Measurements from ENCODE around the gene HEMK1. TPM values are rescaled to one million over a fixed set of nuclear protein-coding genes. Genes with fewer than 3 reads are reported as not detected.

Gene HEMK1
- total RNA-seq, 1 experiment from 2014 or later: 20.9 TPM

DNA sequence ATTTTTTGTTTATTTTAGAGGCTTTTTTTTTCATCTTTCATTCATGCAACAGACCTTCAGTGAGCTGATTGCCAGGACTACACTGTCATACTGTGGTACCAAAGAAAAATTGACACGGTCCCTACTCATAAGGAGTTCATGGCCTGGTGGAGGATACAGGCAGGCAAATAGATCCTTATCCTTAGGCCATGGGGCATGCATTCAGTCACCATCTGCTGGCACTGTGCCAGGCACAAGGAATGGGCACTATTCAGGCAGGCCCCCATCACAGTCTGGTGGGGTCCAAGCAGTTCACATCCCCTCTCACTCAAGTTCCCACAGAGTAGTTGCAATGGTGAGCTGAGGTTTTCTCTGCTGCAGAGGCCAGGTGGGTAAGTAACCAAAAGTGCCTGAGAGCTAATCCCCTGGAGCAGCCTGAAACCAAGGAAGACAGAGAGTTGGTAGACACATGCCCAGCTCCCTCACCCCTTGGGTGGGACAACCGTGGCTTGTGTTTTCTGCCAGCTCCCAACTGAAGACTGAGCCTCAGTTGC lies 25.0 kb downstream of the HEMK1 start (continued):
- TF ChIP-seq, protein P1, sequence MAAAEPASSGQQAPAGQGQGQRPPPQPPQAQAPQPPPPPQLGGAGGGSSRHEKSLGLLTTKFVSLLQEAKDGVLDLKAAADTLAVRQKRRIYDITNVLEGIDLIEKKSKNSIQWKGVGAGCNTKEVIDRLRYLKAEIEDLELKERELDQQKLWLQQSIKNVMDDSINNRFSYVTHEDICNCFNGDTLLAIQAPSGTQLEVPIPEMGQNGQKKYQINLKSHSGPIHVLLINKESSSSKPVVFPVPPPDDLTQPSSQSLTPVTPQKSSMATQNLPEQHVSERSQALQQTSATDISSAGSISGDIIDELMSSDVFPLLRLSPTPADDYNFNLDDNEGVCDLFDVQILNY (CRISPR knock-in tag; IDR thresholded peaks at IDR 0.05): no peak
- TF ChIP-seq NR3C1 (CRISPR knock-in tag; conservative IDR thresholded peaks at IDR 0.05; ENCODE audit: low read depth): no peak
- no peak for TF ChIP-seq ZNF263 (CRISPR knock-in tag; IDR thresholded peaks at IDR 0.05; ENCODE audit: low read depth)
- TF ChIP-seq KAT7 (CRISPR knock-in tag; IDR thresholded peaks at IDR 0.05; ENCODE audit: borderline replicate concordance): no peak
- no peak for TF ChIP-seq FOXK1 (CRISPR knock-in tag; IDR thresholded peaks at IDR 0.05)
- TF ChIP-seq GRHL2 (CRISPR knock-in tag; IDR thresholded peaks at IDR 0.05; ENCODE audit: insufficient replicate concordance, severe bottlenecking): no peak

DNA sequence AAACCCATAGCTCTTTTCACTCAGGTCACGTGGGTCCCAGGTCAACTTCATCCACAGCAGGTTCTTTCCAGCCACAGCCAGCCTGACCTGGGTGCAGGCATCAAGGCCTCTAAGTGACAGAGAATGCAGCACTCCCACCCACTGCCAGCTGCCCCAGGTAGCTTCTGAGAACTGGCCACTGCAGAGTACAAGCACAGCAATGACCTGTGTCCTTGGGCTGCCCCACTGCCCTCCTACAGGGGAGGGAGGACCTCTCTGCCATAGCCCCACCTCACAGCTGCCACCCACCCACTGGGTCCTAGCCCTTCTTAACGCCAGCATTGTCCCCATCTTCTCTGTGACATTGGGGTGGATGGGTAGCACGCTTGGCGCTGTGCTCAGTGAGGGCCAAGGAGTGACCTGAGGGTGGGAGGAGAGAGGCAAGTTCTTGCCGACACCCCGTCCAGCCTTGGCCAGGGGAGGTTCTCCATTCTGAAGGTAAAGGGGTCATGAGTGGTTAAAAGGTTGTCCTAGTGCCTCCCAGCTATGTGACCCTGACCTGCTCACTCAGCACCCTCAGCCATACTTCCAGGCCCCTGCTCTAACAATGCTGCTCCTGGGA lies 29.9 kb downstream of the HEMK1 start:
- POLR2A ChIA-PET: no interaction called here
- TF ChIP-seq, protein P2, sequence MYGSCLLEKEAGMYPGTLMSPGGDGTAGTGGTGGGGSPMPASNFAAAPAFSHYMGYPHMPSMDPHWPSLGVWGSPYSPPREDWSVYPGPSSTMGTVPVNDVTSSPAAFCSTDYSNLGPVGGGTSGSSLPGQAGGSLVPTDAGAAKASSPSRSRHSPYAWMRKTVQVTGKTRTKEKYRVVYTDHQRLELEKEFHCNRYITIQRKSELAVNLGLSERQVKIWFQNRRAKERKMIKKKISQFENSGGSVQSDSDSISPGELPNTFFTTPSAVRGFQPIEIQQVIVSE (CRISPR knock-in tag; IDR thresholded peaks at IDR 0.05; ENCODE audit: borderline replicate concordance): no peak
- TF ChIP-seq HMGA2 (CRISPR knock-in tag; IDR thresholded peaks at IDR 0.05) (no peak), JUN (CRISPR knock-in tag; IDR thresholded peaks at IDR 0.05) (no peak), SMAD4 (CRISPR knock-in tag; IDR thresholded peaks at IDR 0.05) (no peak), ATF1 (CRISPR knock-in tag; IDR thresholded peaks at IDR 0.05) (no peak), NR2C2 (CRISPR knock-in tag; IDR thresholded peaks at IDR 0.05) (no peak), MXD4 (CRISPR knock-in tag; IDR thresholded peaks at IDR 0.05; ENCODE audit: borderline replicate concordance) (no peak), RORB (CRISPR knock-in tag; IDR thresholded peaks at IDR 0.05) (no peak), ZNF219 (CRISPR knock-in tag; IDR thresholded peaks at IDR 0.05; ENCODE audit: borderline replicate concordance) (no peak), ZNF416 (CRISPR knock-in tag; IDR thresholded peaks at IDR 0.05) (no peak), ESRRA (CRISPR knock-in tag; IDR thresholded peaks at IDR 0.05; ENCODE audit: borderline replicate concordance) (no peak)
- TF ChIP-seq, protein P3, sequence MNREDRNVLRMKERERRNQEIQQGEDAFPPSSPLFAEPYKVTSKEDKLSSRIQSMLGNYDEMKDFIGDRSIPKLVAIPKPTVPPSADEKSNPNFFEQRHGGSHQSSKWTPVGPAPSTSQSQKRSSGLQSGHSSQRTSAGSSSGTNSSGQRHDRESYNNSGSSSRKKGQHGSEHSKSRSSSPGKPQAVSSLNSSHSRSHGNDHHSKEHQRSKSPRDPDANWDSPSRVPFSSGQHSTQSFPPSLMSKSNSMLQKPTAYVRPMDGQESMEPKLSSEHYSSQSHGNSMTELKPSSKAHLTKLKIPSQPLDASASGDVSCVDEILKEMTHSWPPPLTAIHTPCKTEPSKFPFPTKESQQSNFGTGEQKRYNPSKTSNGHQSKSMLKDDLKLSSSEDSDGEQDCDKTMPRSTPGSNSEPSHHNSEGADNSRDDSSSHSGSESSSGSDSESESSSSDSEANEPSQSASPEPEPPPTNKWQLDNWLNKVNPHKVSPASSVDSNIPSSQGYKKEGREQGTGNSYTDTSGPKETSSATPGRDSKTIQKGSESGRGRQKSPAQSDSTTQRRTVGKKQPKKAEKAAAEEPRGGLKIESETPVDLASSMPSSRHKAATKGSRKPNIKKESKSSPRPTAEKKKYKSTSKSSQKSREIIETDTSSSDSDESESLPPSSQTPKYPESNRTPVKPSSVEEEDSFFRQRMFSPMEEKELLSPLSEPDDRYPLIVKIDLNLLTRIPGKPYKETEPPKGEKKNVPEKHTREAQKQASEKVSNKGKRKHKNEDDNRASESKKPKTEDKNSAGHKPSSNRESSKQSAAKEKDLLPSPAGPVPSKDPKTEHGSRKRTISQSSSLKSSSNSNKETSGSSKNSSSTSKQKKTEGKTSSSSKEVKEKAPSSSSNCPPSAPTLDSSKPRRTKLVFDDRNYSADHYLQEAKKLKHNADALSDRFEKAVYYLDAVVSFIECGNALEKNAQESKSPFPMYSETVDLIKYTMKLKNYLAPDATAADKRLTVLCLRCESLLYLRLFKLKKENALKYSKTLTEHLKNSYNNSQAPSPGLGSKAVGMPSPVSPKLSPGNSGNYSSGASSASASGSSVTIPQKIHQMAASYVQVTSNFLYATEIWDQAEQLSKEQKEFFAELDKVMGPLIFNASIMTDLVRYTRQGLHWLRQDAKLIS (CRISPR knock-in tag; IDR thresholded peaks at IDR 0.05; ENCODE audit: borderline replicate concordance): no peak
- TF ChIP-seq, protein P4, sequence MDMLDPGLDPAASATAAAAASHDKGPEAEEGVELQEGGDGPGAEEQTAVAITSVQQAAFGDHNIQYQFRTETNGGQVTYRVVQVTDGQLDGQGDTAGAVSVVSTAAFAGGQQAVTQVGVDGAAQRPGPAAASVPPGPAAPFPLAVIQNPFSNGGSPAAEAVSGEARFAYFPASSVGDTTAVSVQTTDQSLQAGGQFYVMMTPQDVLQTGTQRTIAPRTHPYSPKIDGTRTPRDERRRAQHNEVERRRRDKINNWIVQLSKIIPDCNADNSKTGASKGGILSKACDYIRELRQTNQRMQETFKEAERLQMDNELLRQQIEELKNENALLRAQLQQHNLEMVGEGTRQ (CRISPR knock-in tag; IDR thresholded peaks at IDR 0.05): no peak
- TF ChIP-seq, protein P5, sequence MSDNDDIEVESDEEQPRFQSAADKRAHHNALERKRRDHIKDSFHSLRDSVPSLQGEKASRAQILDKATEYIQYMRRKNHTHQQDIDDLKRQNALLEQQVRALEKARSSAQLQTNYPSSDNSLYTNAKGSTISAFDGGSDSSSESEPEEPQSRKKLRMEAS (CRISPR knock-in tag; IDR thresholded peaks at IDR 0.05): no peak
- TF ChIP-seq, protein P6, sequence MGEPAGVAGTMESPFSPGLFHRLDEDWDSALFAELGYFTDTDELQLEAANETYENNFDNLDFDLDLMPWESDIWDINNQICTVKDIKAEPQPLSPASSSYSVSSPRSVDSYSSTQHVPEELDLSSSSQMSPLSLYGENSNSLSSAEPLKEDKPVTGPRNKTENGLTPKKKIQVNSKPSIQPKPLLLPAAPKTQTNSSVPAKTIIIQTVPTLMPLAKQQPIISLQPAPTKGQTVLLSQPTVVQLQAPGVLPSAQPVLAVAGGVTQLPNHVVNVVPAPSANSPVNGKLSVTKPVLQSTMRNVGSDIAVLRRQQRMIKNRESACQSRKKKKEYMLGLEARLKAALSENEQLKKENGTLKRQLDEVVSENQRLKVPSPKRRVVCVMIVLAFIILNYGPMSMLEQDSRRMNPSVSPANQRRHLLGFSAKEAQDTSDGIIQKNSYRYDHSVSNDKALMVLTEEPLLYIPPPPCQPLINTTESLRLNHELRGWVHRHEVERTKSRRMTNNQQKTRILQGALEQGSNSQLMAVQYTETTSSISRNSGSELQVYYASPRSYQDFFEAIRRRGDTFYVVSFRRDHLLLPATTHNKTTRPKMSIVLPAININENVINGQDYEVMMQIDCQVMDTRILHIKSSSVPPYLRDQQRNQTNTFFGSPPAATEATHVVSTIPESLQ (CRISPR knock-in tag; IDR thresholded peaks at IDR 0.05): no peak
- TF ChIP-seq, protein P7, sequence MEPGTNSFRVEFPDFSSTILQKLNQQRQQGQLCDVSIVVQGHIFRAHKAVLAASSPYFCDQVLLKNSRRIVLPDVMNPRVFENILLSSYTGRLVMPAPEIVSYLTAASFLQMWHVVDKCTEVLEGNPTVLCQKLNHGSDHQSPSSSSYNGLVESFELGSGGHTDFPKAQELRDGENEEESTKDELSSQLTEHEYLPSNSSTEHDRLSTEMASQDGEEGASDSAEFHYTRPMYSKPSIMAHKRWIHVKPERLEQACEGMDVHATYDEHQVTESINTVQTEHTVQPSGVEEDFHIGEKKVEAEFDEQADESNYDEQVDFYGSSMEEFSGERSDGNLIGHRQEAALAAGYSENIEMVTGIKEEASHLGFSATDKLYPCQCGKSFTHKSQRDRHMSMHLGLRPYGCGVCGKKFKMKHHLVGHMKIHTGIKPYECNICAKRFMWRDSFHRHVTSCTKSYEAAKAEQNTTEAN (CRISPR knock-in tag; IDR thresholded peaks at IDR 0.05): no peak
- TF ChIP-seq, protein P8, sequence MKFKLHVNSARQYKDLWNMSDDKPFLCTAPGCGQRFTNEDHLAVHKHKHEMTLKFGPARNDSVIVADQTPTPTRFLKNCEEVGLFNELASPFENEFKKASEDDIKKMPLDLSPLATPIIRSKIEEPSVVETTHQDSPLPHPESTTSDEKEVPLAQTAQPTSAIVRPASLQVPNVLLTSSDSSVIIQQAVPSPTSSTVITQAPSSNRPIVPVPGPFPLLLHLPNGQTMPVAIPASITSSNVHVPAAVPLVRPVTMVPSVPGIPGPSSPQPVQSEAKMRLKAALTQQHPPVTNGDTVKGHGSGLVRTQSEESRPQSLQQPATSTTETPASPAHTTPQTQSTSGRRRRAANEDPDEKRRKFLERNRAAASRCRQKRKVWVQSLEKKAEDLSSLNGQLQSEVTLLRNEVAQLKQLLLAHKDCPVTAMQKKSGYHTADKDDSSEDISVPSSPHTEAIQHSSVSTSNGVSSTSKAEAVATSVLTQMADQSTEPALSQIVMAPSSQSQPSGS (CRISPR knock-in tag; IDR thresholded peaks at IDR 0.05; ENCODE audit: borderline replicate concordance, low read depth): no peak

More for the DNA sequence above, 29.9 kb downstream of the HEMK1 start:
- DNase-seq (ENCODE audit: low spot score) (no peak), ATAC-seq (no peak)
- CTCF ChIA-PET: interaction anchor here (1.7 kb wide), 1 partner anchor 184 kb away, joined by 4 read pairs; no protein-coding TSS in a partner anchor
- H3K27ac Mint-ChIP-seq: no peak overlapping the region
- H3K27me3 Mint-ChIP-seq (ENCODE audit: low read depth): peaks cover 3% of the 10 kb centered on the region
- H3K9me3 Mint-ChIP-seq: no peaks in the 10 kb centered on the region
- no peak overlapping the region for H3K4me3 Mint-ChIP-seq
- H3K4me1 Mint-ChIP-seq: no peaks in the 10 kb centered on the region
- H3K36me3 Mint-ChIP-seq: no peaks in the 10 kb centered on the region
